ENCODE results near the gene PDE6B.

DNA sequence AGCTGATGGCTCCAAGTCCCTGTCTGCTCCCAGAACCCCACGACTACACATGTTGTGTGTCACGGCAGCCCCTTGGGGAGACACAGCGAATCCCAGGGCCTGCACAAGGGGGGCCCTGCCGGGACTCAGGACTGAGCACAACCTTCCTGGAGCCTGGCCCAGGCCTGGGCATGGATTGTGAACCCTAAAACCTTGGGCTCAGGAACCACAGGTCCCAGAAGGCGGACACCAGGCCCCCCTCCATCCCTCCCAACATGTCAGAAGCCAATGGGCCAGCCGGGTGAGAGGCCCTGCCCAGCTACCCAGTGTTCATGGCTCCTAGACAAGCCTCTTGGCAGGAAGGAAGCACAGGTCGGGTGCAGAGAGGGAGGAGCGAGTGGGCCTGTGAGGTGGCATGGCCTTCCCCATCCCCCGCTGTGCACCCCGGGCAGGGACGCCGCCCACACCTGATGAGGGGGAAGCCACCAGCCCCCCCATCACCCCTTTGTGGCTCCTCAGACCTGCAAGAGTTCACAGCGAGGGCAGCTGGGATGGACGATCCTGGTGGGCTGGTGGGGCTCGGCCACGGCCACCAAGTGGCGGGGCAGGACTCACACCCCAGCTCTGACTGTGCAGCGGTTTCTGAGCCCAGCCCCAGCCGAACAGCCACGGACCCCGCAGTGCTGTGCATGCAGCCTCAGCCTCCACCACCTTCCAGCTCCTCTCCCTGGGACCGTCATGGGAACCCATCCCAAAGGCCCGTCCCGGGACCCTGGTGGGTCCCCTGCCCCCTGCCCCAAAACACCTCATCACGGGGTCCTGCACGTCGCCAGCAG is 3.7 kb downstream of the PDE6B start:
- TF ChIP-seq, protein P1, sequence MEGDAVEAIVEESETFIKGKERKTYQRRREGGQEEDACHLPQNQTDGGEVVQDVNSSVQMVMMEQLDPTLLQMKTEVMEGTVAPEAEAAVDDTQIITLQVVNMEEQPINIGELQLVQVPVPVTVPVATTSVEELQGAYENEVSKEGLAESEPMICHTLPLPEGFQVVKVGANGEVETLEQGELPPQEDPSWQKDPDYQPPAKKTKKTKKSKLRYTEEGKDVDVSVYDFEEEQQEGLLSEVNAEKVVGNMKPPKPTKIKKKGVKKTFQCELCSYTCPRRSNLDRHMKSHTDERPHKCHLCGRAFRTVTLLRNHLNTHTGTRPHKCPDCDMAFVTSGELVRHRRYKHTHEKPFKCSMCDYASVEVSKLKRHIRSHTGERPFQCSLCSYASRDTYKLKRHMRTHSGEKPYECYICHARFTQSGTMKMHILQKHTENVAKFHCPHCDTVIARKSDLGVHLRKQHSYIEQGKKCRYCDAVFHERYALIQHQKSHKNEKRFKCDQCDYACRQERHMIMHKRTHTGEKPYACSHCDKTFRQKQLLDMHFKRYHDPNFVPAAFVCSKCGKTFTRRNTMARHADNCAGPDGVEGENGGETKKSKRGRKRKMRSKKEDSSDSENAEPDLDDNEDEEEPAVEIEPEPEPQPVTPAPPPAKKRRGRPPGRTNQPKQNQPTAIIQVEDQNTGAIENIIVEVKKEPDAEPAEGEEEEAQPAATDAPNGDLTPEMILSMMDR (IDR thresholded peaks at IDR 0.05), result no peak
- TF ChIP-seq POLR2AphosphoS5 (IDR thresholded peaks at IDR 0.05; ENCODE audit: insufficient read depth in 1 of 2, low read depth in 1 of 2) (no peak), POLR2A (IDR thresholded peaks at IDR 0.05) (no peak)
